Endothelial cell of umbilical vein (primary cell): ENCODE measurements around the gene CLOCK. TPM values are rescaled to one million over a fixed set of nuclear protein-coding genes. Genes with fewer than 3 reads are reported as not detected.

Experiments used
- BruUV-seq: library from RNA; stranded (reverse); fragments of 400-500 nt; replicated peaks from 2 replicates; lab custom pipeline; 2021; lab: Mats Ljungman, UMichigan
- CTCF ChIA-PET: fragments of 300-600, 350-600 bp; sonication (Branson Sonifier 250); formaldehyde crosslinking; loops from one replicate; lab custom pipeline; 2021; ENCODE audit warnings: antibody characterized with exemption, inconsistent platforms; lab: Charles Lee
- POLR2A ChIA-PET: fragments of 300-600, 350-600 bp; sonication (Branson Sonifier 250); formaldehyde crosslinking; loops from one replicate; lab custom pipeline; 2021; ENCODE audit warnings: antibody characterized with exemption, inconsistent platforms; lab: Charles Lee
- DNase-seq: peaks from one replicate; pipeline ENCODE4 v3.0.0-alpha.2; 2011; ENCODE audit warnings: low read depth, low spot score
- FAIRE-seq: peaks from 2 replicates; lab custom pipeline; 2011; peaks lifted over from hg19 to GRCh38; lab: Jason Lieb, UNC
- H2AFZ ChIP-seq: 2 replicates; pipeline ENCODE4 v1.6.0; 2012; ENCODE audit warnings: low read depth, low read length, control low read depth, inconsistent platforms
- H3K27ac ChIP-seq: 2 replicates; pipeline ENCODE4 v1.5.1; 2011; ENCODE audit warnings: low read depth, mild to moderate bottlenecking, control low read depth, low read length, moderate library complexity; ENCODE audit not compliant: insufficient read depth
- H3K27me3 ChIP-seq, 2 experiments: 2 replicates each; pipeline versions ENCODE4 v1.6.0 to v1.6.1; 2011; ENCODE audit warnings: low read length in 2 of 2, mixed read lengths in 1 of 2; ENCODE audit not compliant: control insufficient read depth in 2 of 2, insufficient read depth in 2 of 2
- H3K36me3 ChIP-seq, 2 experiments: 2 replicates in 1 of 2; 3 replicates in 1 of 2; pipeline ENCODE4 v1.5.1; 2011; ENCODE audit warnings: low read length in 2 of 2, mild to moderate bottlenecking in 1 of 2, moderate library complexity in 1 of 2; ENCODE audit not compliant: control insufficient read depth in 2 of 2, insufficient read depth in 2 of 2; ENCODE audit errors: extremely low read depth in 1 of 2
- H3K4me1 ChIP-seq: 3 replicates; pipeline ENCODE4 v1.5.1; 2011; ENCODE audit warnings: mild to moderate bottlenecking, low read length; ENCODE audit not compliant: control insufficient read depth, insufficient read depth; ENCODE audit errors: extremely low read depth
- H3K4me2 ChIP-seq: 2 replicates; pipeline ENCODE4 v1.6.1; 2011; ENCODE audit warnings: low read length, control low read depth, mixed read lengths; ENCODE audit not compliant: insufficient read depth
- H3K4me3 ChIP-seq, 3 experiments: fragments of 200-600 bp in 1 of 3; sonication (generic), shearing (Covaris generic) in 1 of 3; replicated peaks in 1 of 3; 2 replicates each; pipeline ENCODE4 v1.5.1; 2011 to 2016; ENCODE audit warnings: control low read depth in 3 of 3, low read length in 3 of 3, mild to moderate bottlenecking in 2 of 3, inconsistent platforms in 1 of 3, low read depth in 1 of 3, moderate library complexity in 1 of 3; ENCODE audit not compliant: insufficient read depth in 1 of 3
- H3K79me2 ChIP-seq: 2 replicates; pipeline ENCODE4 v1.6.0; 2012; ENCODE audit warnings: low read length, inconsistent platforms; ENCODE audit not compliant: control insufficient read depth, insufficient read depth
- H3K9ac ChIP-seq: replicated peaks from 2 replicates; pipeline ENCODE3; 2011; ENCODE audit warnings: low read length, control low read depth; ENCODE audit not compliant: insufficient read depth; ENCODE audit errors: extremely low read depth
- H3K9me1 ChIP-seq: replicated peaks from 3 replicates; pipeline ENCODE4 v1.6.0; 2011; ENCODE audit warnings: mild to moderate bottlenecking, low read length; ENCODE audit not compliant: control insufficient read depth, insufficient read depth; ENCODE audit errors: extremely low read depth
- H3K9me3 ChIP-seq: replicated peaks from 2 replicates; pipeline ENCODE4 v1.5.1; 2012; ENCODE audit warnings: low read length, inconsistent platforms; ENCODE audit not compliant: control insufficient read depth, insufficient read depth
- H4K20me1 ChIP-seq: replicated peaks from 2 replicates; pipeline ENCODE3; 2011; ENCODE audit warnings: mild to moderate bottlenecking, low read length; ENCODE audit not compliant: control insufficient read depth, insufficient read depth; ENCODE audit errors: extremely low read depth
- CTCF ChIP-seq, 2 donors: IDR thresholded peaks; 1 replicate in 1 of 2; 2 replicates in 1 of 2; pipeline ENCODE4 v1.5.1; 2011; ENCODE audit warnings: low read length in 2 of 2, mild to moderate bottlenecking in 2 of 2, moderate library complexity in 2 of 2, control low read depth in 1 of 2, inconsistent platforms in 1 of 2, low read depth in 1 of 2; ENCODE audit not compliant: insufficient read depth in 1 of 2; ENCODE audit errors: extremely low read depth in 1 of 2
- EZH2 ChIP-seq: IDR thresholded peaks from 2 replicates; pipeline ENCODE4 v1.6.1; 2012; ENCODE audit warnings: borderline replicate concordance, low read depth, mild to moderate bottlenecking, moderate library complexity, low read length, inconsistent platforms; ENCODE audit not compliant: severe bottlenecking
- FOS ChIP-seq: IDR thresholded peaks from 2 replicates; pipeline ENCODE4 v1.6.1; 2011; ENCODE audit warnings: mild to moderate bottlenecking, low read length, moderate library complexity, borderline replicate concordance; ENCODE audit not compliant: insufficient read depth
- GATA2 ChIP-seq: IDR thresholded peaks from 2 replicates; pipeline ENCODE4 v1.7.0; 2011; ENCODE audit warnings: low read depth, mild to moderate bottlenecking, moderate library complexity, mixed read lengths, low read length; ENCODE audit not compliant: insufficient read length, insufficient read depth
- JUN ChIP-seq: IDR thresholded peaks from 2 replicates; pipeline ENCODE4 v1.6.1; 2011; ENCODE audit warnings: borderline replicate concordance, low read depth; ENCODE audit not compliant: insufficient read length, insufficient read depth
- MAX ChIP-seq: IDR thresholded peaks from 2 replicates; pipeline ENCODE4 v1.6.1; 2011; ENCODE audit not compliant: insufficient read depth, insufficient read length
- MYC ChIP-seq: IDR thresholded peaks from one replicate; pipeline ENCODE4 v1.6.1; 2011; ENCODE audit warnings: mild to moderate bottlenecking, low read depth, low read length
- POLR2A ChIP-seq: IDR thresholded peaks from 2 replicates; pipeline ENCODE4 v1.6.1; 2012; ENCODE audit warnings: low read depth, mild to moderate bottlenecking, control low read depth, low read length
- POLR2AphosphoS5 ChIP-seq: IDR thresholded peaks from 2 replicates; pipeline ENCODE4 v1.6.1; 2012; ENCODE audit warnings: low read depth, mild to moderate bottlenecking, control low read depth, low read length, moderate library complexity; ENCODE audit not compliant: insufficient read depth
- dilution Hi-C: fragments of 300-500 bp; cut with MboI; formaldehyde crosslinking; loops from one replicate; pipeline ENCODE4 v1.15.0; 2019; ENCODE audit warnings: low sequenced_read_pairs; ENCODE audit not compliant: extremely low pct_ligation_motif_present
- intact Hi-C: fragments of 100-400 bp; cut with micrococcal nuclease; formaldehyde crosslinking; loops from one replicate; pipeline ENCODE4 v1.10.0; 2022
- polyA plus RNA-seq, 4 experiments: library from polyadenylated mRNA; depleted of rRNA in 3 of 4; stranded (reverse) in 3 of 4; unstranded in 1 of 4; fragments of >200 nt; gene quantifications; 2 replicates each; pipeline versions ENCODE4 v1.2.1 to v1.2.3, GENCODE V29; 2011 to 2012; ENCODE audit warnings: missing spikeins in 1 of 4
- total RNA-seq: library from RNA; stranded (reverse); gene quantifications from 2 replicates; pipeline ENCODE4 v1.2.3, GENCODE V29; 2021

Gene CLOCK
- total and polyA plus RNA-seq, 2 donors (not counting 3 experiments of a cell fraction or from before 2014, with no cell fraction given) = 7.5 to 23.8 TPM

- intact Hi-C loops (no loop called here), dilution Hi-C loops (no loop called here)
- Histone ChIP-seq H3K4me3 (no peak overlapping the region), H3K79me2 (peaks cover 15% of the 10 kb centered on the region), H3K9me3 (no peaks in the 10 kb centered on the region), H3K4me2 (no peak overlapping the region), H3K36me3 (no peaks in the 10 kb centered on the region), H3K9me1 (no peaks in the 10 kb centered on the region), H3K27me3 (no peaks in the 10 kb centered on the region), H3K9ac (no peak overlapping the region), H4K20me1 (no peaks in the 10 kb centered on the region), H3K27ac (no peak overlapping the region), H2AFZ (no peak overlapping the region), H3K4me1 (no peaks in the 10 kb centered on the region)
- BruUV-seq = no TSS peak
- no peak for TF ChIP-seq MYC
- no peak for TF ChIP-seq POLR2A
- no peak for TF ChIP-seq EZH2
- no peak for TF ChIP-seq POLR2AphosphoS5
- no peak for TF ChIP-seq JUN
- TF ChIP-seq CTCF (IDR thresholded peaks at IDR 0.05; ENCODE audit: extremely low read depth in 1 of 2, insufficient read depth in 1 of 2, low read depth in 1 of 2, low read length in 2 of 2) = no peak
- no peak for TF ChIP-seq GATA2
- TF ChIP-seq MAX = no peak
- no peak for TF ChIP-seq FOS
- ChIA-PET CTCF (no interaction called here), POLR2A (no interaction called here)
- no peak for FAIRE-seq
- DNase-seq = no peak
These were observed 48.7 kb downstream of the CLOCK start for GRCh38 chr4:55498051-55498450.
